ENCODE measurements around the gene CD58.

CD58 gene

DNA sequence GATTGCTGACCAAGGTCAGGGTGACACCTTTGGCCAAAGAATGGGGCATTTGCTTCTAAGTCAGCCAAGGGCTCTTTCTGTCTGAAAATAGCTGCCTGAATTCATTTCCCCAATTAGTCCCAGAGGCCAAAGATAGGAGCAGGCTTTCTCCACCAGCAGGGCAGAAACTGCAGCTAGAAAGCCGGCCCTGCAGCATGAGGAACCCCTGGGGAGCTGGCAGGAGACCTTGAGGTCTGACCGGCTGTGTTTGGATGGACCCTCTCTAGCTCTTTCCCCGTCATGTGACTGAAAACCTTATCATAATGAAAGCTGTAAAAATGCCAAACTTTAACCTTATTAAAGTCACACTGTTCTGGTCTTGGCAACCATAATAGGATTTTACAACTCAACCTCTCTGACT is 93.4 kb downstream of the CD58 start:
- H3K4me3 ChIP-seq (ENCODE audit: low read depth, low read length): no peak overlapping the region
- TF ChIP-seq, protein P1, sequence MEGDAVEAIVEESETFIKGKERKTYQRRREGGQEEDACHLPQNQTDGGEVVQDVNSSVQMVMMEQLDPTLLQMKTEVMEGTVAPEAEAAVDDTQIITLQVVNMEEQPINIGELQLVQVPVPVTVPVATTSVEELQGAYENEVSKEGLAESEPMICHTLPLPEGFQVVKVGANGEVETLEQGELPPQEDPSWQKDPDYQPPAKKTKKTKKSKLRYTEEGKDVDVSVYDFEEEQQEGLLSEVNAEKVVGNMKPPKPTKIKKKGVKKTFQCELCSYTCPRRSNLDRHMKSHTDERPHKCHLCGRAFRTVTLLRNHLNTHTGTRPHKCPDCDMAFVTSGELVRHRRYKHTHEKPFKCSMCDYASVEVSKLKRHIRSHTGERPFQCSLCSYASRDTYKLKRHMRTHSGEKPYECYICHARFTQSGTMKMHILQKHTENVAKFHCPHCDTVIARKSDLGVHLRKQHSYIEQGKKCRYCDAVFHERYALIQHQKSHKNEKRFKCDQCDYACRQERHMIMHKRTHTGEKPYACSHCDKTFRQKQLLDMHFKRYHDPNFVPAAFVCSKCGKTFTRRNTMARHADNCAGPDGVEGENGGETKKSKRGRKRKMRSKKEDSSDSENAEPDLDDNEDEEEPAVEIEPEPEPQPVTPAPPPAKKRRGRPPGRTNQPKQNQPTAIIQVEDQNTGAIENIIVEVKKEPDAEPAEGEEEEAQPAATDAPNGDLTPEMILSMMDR (IDR thresholded peaks at IDR 0.05; ENCODE audit: borderline replicate concordance, insufficient read depth, low read depth, low read length): no peak

DNA sequence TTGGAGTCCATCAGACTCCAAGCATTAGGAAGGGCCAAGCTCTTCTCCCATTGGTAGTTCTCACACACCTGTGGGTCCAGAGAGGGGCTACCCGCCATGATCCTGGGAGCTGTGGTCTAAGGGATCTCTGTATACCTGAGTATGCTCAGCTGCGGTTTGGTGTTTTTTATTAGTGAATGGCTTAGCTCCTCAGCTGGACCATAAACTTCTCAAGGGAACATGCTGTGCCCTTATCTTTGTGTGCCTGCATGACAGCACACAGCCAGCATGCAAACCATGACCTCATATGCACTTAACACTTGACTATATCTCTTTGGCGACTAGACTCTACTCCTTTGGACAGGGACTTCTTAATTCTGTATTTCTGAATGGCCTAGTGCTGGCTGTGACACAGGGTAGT is 94.5 kb downstream of the CD58 start:
- TF ChIP-seq, protein P1 (IDR thresholded peaks at IDR 0.05; ENCODE audit: borderline replicate concordance, insufficient read depth, low read depth, low read length): no peak
- no peak overlapping the region for H3K4me3 ChIP-seq (ENCODE audit: low read depth, low read length)

DNA sequence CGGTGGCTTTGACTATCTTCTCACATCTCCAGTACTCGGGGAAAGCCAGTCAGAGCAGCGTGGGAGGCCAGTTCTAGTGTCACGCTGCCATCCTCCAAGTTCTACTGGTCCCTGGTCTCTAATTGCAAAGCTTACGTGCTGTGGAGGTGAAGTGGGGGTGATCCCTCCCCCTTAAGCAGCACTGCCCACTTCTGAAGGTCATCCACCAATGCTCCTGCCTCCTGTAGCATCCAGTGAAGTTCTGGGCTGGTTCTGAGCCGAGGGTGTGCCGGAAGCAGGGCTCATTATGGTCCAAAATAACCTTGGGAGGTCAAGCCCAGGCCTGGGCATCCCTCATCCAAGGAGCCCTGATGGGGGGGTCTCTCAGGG is 95.0 kb downstream of the CD58 start:
- TF ChIP-seq, protein P1 (IDR thresholded peaks at IDR 0.05; ENCODE audit: borderline replicate concordance, insufficient read depth, low read depth, low read length): no peak
- H3K4me3 ChIP-seq (ENCODE audit: low read depth, low read length): no peak overlapping the region

DNA sequence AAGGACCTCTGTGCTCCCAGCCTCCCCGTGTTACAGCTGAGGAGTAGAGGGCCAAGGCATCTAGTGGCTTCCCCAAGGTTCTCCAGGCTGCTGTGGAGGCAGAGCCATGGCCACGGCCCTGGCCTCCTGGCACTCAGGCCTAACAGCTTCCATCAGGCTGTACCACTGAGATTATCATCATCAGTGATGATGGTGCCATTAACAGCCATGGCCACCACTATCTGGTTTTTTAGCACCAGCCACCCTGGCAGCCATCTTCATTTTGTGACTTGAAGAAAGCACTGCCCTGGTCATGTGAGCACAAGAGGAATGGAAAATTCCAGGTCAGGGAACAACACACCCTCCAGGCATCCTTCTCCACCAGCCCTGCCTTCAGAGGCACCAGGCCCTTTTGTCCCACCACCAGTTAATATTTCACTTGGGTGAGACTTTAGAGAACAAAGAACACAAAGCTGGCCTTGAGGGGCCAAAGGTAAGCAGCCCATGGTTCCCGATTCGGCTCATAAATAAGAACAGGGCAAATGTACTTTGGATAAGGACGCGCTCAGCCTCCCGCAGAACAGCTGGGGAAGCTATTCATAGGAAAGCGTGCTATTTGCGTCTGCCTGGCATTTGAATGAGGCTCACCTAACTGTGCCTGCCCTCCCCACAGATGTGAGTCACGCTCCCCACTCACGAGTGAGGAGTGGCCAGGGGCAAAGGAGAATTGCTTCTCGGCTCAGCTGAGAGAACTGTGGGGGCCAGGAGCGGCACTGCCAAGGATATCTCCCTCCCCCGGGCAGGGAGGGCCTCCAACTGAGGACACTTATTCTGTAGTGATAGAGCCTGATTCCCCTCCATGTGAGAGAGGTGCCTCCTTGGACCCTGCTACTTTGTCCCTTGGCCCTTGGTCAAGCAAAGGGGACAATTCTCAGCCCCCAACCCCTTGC is 95.6 kb downstream of the CD58 start:
- TF ChIP-seq, protein P1 (IDR thresholded peaks at IDR 0.05; ENCODE audit: borderline replicate concordance, insufficient read depth, low read depth, low read length): no peak
- H3K4me3 ChIP-seq (ENCODE audit: low read depth, low read length): no peak overlapping the region

DNA sequence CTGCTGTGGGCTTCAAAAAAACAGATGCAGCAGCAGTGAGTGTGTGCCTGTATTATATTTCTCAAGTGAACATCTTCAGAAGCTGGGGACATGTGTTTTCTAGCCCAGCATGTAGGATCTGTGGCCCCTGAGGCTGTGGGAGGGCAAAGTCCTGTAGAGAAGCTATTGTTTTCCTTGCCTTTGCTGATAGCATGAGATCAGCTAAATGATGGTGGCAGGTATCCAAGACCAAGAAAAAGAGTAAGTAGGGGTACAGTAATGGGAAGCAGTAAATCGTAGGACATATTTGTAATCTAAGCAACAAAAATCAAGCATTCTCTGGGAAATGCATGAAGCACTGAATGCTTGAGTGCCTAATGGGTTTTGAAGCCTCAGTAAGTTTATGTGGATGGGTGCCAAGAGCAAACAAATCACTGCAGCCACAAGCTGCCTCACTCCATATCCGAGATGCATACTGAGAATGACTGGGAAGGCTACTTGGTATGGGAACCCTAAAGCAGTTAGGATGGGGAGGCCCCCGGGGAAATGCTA is 98.3 kb downstream of the CD58 start:
- TF ChIP-seq, protein P1 (IDR thresholded peaks at IDR 0.05; ENCODE audit: borderline replicate concordance, insufficient read depth, low read depth, low read length): no peak

DNA sequence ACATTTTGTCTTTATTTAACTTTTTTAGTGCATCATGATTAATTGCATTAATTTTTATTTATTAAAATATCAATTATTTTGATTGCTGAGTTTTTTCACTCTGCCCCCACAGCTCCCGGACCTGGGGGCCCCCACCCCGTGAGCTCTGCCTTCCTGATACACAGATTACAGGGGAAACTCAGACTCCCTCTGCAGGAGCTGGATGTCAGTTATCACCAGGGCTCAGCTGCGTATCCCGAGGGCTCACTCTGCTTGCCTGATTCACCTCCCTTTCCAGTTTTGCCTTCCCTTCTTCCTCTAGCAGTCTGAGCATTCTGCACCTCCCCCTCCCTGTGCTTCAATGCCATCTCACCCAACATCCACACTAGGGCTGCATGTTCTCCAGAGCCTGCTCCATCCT is 99.6 kb downstream of the CD58 start:
- no peak overlapping the region for H3K4me3 ChIP-seq (ENCODE audit: low read depth, low read length)
- TF ChIP-seq, protein P1 (IDR thresholded peaks at IDR 0.05; ENCODE audit: borderline replicate concordance, insufficient read depth, low read depth, low read length): no peak

More for the DNA sequence above, 98.3 kb downstream of the CD58 start:
- no peak overlapping the region for H3K4me3 ChIP-seq (ENCODE audit: low read depth, low read length)

DNA sequence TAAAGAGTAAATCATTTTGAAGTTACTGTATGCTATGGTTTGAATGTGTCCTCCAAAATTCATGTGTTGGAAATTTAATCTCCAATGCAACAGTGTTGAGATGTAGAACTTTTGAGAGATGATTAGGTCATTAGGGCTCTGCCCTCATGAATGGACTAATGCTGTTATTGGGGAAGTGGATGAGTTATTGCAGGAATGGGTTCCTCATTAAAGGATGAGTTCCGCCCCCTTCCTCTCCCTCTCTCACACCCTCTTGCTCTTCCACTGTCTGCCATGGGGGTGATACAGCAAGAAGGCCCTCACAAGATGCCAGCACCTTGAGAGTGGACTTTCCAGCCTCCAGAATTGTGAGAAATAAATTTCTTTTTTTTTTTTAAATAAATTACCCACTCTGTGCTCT is 100.2 kb downstream of the CD58 start:
- TF ChIP-seq, protein P1 (IDR thresholded peaks at IDR 0.05; ENCODE audit: borderline replicate concordance, insufficient read depth, low read depth, low read length): no peak

More for the DNA sequence above, 100.2 kb downstream of the CD58 start:
- no peak overlapping the region for H3K4me3 ChIP-seq (ENCODE audit: low read depth, low read length)

Measured in GM12875 (cell line).